Common myeloid progenitor, CD34-positive (primary cell): ENCODE data around the gene P2RY12.

ENCODE experiments used
- CTCF ChIA-PET: fragments of 350-600 bp; sonication (Branson Sonifier 250); formaldehyde crosslinking; loops from one replicate; lab custom pipeline; 2021; ENCODE audit warnings: antibody characterized with exemption; lab: Charles Lee
- POLR2A ChIA-PET: fragments of 350-600 bp; sonication (Branson Sonifier 250); formaldehyde crosslinking; loops from one replicate; lab custom pipeline; 2021; ENCODE audit warnings: antibody characterized with exemption; lab: Charles Lee
- DNase-seq, 3 donors: peaks; one replicate each; pipeline versions ENCODE4 v3.0.0 to v3.0.0-alpha.2; 2013
- H3K27ac ChIP-seq, 2 experiments: 1 replicate in 1 of 2; 2 replicates in 1 of 2; pipeline ENCODE4 v1.7.0; 2013; ENCODE audit warnings: inconsistent platforms in 2 of 2, low read length in 2 of 2, mild to moderate bottlenecking in 2 of 2, low read depth in 1 of 2, moderate library complexity in 1 of 2; ENCODE audit not compliant: severe bottlenecking in 2 of 2, insufficient read depth in 1 of 2, poor library complexity in 1 of 2
- H3K27me3 ChIP-seq, 5 experiments: replicated peaks in 2 of 5; 1 replicate in 3 of 5; 2 replicates in 2 of 5; pipeline versions ENCODE4 v1.6.1 to v1.7.0; 2013; ENCODE audit warnings: low read length in 4 of 5, mild to moderate bottlenecking in 2 of 5, moderate library complexity in 2 of 5, inconsistent platforms in 1 of 5; ENCODE audit not compliant: insufficient read depth in 5 of 5, control insufficient read depth in 4 of 5
- H3K36me3 ChIP-seq, 4 experiments: 1 replicate in 2 of 4; 2 replicates in 2 of 4; pipeline versions ENCODE4 v1.6.1 to v1.7.0; 2013; ENCODE audit warnings: low read length in 3 of 4, control low read depth in 1 of 4, mild to moderate bottlenecking in 1 of 4; ENCODE audit not compliant: control insufficient read depth in 4 of 4, insufficient read depth in 4 of 4
- H3K4me1 ChIP-seq, 4 experiments: 1 replicate in 3 of 4; 2 replicates in 1 of 4; pipeline versions ENCODE4 v1.6.1 to v1.7.1; 2013; ENCODE audit warnings: low read length in 3 of 4, mild to moderate bottlenecking in 3 of 4, control low read depth in 1 of 4, inconsistent platforms in 1 of 4, moderate library complexity in 1 of 4; ENCODE audit not compliant: control insufficient read depth in 4 of 4, insufficient read depth in 4 of 4; ENCODE audit errors: control extremely low read depth in 1 of 4
- H3K4me3 ChIP-seq, 7 experiments: 1 replicate in 4 of 7; 2 replicates in 3 of 7; pipeline versions ENCODE4 v1.5.1 to v1.7.0; 2013; ENCODE audit warnings: mild to moderate bottlenecking in 7 of 7, low read length in 6 of 7, moderate library complexity in 6 of 7, inconsistent platforms in 2 of 7, low read depth in 2 of 7, control low read depth in 1 of 7; ENCODE audit not compliant: insufficient read depth in 4 of 7, control insufficient read depth in 1 of 7; ENCODE audit errors: extremely low read depth in 1 of 7
- H3K9me3 ChIP-seq, 5 experiments: 1 replicate in 4 of 5; 2 replicates in 1 of 5; pipeline versions ENCODE4 v1.6.1 to v1.7.1; 2013; ENCODE audit warnings: low read length in 4 of 5, mild to moderate bottlenecking in 2 of 5, inconsistent platforms in 1 of 5, low read depth in 1 of 5, moderate library complexity in 1 of 5; ENCODE audit not compliant: control insufficient read depth in 4 of 5, insufficient read depth in 2 of 5; ENCODE audit errors: control extremely low read depth in 1 of 5
- WGBS: methylation state at CpG from one replicate; pipeline ENCODE4 v1.1.5; 2013; ENCODE audit not compliant: insufficient coverage; 5-methylcytosine and 5-hydroxymethylcytosine counted together

Gene P2RY12

DNA sequence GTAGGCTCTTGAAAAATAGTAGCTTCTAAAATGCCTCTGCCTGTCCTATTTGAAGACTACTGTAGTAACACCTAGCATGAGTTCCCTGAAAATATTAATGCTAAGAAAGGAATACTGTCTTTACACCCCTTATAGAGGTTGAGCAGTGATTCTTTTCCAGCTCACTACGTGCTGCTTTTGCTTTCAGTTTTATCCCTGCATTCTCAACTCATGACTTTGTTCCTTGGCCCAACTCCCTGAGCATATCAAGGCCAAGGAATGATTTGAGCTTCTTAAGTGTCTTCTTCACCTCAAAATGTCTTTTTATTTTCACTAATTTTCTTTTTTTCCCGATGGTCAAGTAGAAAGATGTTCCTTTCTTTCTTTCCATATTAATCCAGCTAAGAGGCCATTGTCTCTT is 38.7 kb downstream of the P2RY12 start:
- ChIA-PET POLR2A (no interaction called here), CTCF (interaction anchor here (0.6 to 1.4 kb wide), 5 partner anchors 12 to 1118 kb away, joined by 3 to 4 read pairs (median 3); no protein-coding TSS in a partner anchor)
- peaks cover 0 to 4% (median 2%) of the 10 kb centered on the region in 4 experiments for H3K36me3 ChIP-seq
- H3K27ac ChIP-seq, result peak overlapping the region in 1 of 2 experiments; percentile 14
- no peaks in the 10 kb centered on the region for H3K27me3 ChIP-seq
- H3K9me3 ChIP-seq, result no peaks in the 10 kb centered on the region
- H3K4me3 ChIP-seq, result peak overlapping the region in 4 of 7 experiments; percentile 30 to 59 (median 44)
- peak in 2 of 3 donors; percentile 41 to 58 for DNase-seq
- 64% methylated on average over 2 of the region's 2 CpGs for WGBS
- H3K4me1 ChIP-seq, result peaks cover 13 to 38% (median 29%) of the 10 kb centered on the region in 4 experiments

DNA sequence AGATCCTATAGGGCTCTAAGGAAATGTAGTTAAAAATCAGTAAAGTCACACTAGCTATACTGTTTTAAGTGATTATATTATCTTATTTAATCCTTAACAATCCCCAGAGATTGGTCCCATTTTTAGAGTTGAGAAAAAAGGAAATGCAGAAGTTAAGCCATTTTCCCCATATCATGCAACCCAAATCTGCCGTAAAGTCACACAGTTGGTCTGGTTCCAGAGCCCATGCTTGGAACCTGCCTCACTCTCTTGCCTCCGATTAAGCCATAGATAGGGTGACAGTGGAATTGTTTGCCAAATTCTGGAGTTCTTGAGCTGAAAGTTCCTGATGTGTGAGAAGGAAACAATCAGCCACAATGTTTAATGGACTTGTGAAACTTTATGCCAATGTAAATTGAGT is 52.9 kb downstream of the P2RY12 start:
- H3K27ac ChIP-seq, result no peak overlapping the region
- WGBS, result 100% methylated on average over 1 of the region's 2 CpGs
- H3K4me3 ChIP-seq, result no peak overlapping the region
- H3K9me3 ChIP-seq, result no peaks in the 10 kb centered on the region
- H3K4me1 ChIP-seq, result peaks cover 20 to 45% (median 28%) of the 10 kb centered on the region in 4 experiments
- no peaks in the 10 kb centered on the region for H3K36me3 ChIP-seq
- ChIA-PET POLR2A (no interaction called here), CTCF (interaction anchor here (0.7 to 1.4 kb wide), 2 partner anchors 12 to 15 kb away, joined by 3 to 4 read pairs; no protein-coding TSS in a partner anchor)
- no peak for DNase-seq
- no peaks in the 10 kb centered on the region for H3K27me3 ChIP-seq

GRCh38 chr3:151330899-151331298 is 53.7 kb downstream of the P2RY12 start:
- Histone ChIP-seq H3K27me3 (no peaks in the 10 kb centered on the region), H3K9me3 (no peaks in the 10 kb centered on the region), H3K27ac (no peak overlapping the region), H3K4me1 (peaks cover 20 to 45% (median 28%) of the 10 kb centered on the region in 4 experiments), H3K36me3 (no peaks in the 10 kb centered on the region), H3K4me3 (peak overlapping the region in 1 of 7 experiments; percentile 47)
- POLR2A ChIA-PET, result no interaction called here
- peak in 2 of 3 donors; percentile 40 to 42 for DNase-seq
- CTCF ChIA-PET, result interaction anchor here (1.4 kb wide), 1 partner anchor 15 kb away, joined by 3 read pairs; no protein-coding TSS in a partner anchor

GRCh38 chr3:151330379-151330778 is 54.2 kb downstream of the P2RY12 start:
- no peaks in the 10 kb centered on the region for H3K9me3 ChIP-seq
- ChIA-PET POLR2A (no interaction called here), CTCF (no interaction called here)
- H3K4me3 ChIP-seq, result peak overlapping the region in 1 of 7 experiments; percentile 47
- no CpG with 5 or more reads among the region's 4 CpGs for WGBS
- DNase-seq, result no peak
- no peaks in the 10 kb centered on the region for H3K27me3 ChIP-seq
- no peak overlapping the region for H3K27ac ChIP-seq
- H3K36me3 ChIP-seq, result no peaks in the 10 kb centered on the region
- peaks cover 20 to 45% (median 28%) of the 10 kb centered on the region in 4 experiments for H3K4me1 ChIP-seq

DNA sequence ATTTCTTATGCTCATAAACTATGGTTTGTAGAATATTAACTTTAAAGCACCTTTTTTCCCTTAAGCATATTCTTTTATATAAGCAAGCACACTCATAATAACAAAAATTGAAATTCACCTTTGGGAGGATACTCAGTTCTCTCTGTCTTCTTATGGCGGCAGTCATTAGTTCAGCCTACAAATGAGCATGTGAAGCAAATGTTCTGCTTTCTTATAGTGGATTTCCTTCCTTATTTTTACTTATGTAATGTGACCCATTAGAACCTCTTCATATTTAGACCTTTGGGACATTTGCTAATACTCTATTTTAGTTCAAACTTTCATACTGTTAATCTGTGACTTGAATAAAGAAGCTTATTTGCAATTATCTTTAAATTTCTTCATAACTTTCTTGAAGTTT is 55.2 kb downstream of the P2RY12 start, which contains the start of gene P2RY13:
TSS of gene P2RY13 (minus strand) at position 187 of the 400 bp plus-strand sequence. CDS start at position 166, 21 bp downstream.
- H3K4me1 ChIP-seq, result peaks cover 20 to 46% (median 28%) of the 10 kb centered on the region in 4 experiments
- POLR2A ChIA-PET, result interaction anchor here (0.6 kb wide), 1 partner anchor 51 kb away, joined by 4 read pairs; no protein-coding TSS in a partner anchor
- H3K4me3 ChIP-seq, result peak within 1 kb of the TSS in 6 of 7 experiments; percentile 20 to 69 (median 42)
- no peaks in the 10 kb centered on the region for H3K36me3 ChIP-seq
- WGBS, result no CpG with 5 or more reads among the region's 1 CpG
- H3K9me3 ChIP-seq, result no peaks in the 10 kb centered on the region
- CTCF ChIA-PET, result interaction anchor here (0.8 to 1.4 kb wide), 2 partner anchors 10 to 26 kb away, joined by 3 to 4 read pairs; no protein-coding TSS in a partner anchor
- H3K27me3 ChIP-seq, result no peaks in the 10 kb centered on the region
- peak within 1 kb of the TSS; percentile 10 to 67 for H3K27ac ChIP-seq
- DNase-seq, result peak in 2 of 3 donors; percentile 39 to 60

DNA sequence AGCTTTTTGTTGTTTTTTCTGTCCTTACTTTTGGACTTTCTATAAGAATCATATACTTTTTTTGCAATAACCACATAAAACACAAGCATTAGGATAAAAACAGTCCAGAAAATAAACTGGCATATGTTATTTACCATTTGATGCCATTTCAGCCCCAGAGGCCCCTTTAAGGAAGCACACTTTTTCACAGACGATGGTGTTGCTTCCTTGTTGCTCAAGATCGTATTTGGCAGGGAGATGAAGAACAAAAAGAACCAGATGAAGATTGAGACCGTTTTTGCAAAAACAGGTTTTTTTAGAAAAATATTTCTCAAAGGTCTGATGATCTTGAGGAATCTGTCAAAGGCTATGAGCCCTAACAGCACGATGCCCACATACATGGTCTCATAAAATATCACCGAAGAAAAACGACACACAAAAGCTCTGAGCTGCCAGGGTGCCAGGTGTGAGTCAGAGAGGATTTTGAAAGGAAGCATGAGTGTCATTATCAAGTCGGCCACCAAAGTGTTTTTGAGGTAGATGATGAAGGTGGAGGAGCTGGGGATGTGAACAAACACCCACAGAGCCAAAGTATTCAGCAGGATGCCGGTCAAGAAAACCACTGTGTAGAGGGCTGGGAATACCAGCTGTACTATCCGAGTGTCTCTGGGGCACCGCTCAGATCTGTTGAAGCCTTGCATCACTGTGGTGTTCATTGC is 56.1 kb downstream of the P2RY12 start:
- H3K9me3 ChIP-seq, result no peaks in the 10 kb centered on the region
- DNase-seq, result peak in 2 of 3 donors; percentile 76 to 84
- H3K4me1 ChIP-seq, result peaks cover 23 to 54% (median 29%) of the 10 kb centered on the region in 4 experiments
- ChIA-PET CTCF (interaction anchor here (0.6 to 1.5 kb wide), 9 partner anchors 10 to 1521 kb away, joined by 3 to 4 read pairs (median 3); partner anchors contain the start of gene GPR87), POLR2A (interaction anchor here (0.6 kb wide), 1 partner anchor 9 kb away, joined by 4 read pairs; no protein-coding TSS in a partner anchor)
- no peaks in the 10 kb centered on the region for H3K36me3 ChIP-seq
- 8% methylated on average over 8 of the region's 10 CpGs for WGBS
- H3K27me3 ChIP-seq, result no peaks in the 10 kb centered on the region
- H3K4me3 ChIP-seq, result peak overlapping the region in 6 of 7 experiments; percentile 20 to 69 (median 42)
- peak overlapping the region; percentile 10 to 67 for H3K27ac ChIP-seq
